ENCODE results near the gene RELN. TPM values are rescaled to one million over a fixed set of nuclear protein-coding genes. Genes with fewer than 3 reads are reported as not detected.
"Not testable (repeated sequence)": the region's sequence is repeated elsewhere in the genome, so short reads cannot be mapped to it uniquely, and the experiment has no call there.

Gene RELN
- total RNA-seq, 2 experiments from 2014 or later = not detected

GRCh38 chr7:103791894-103792293, 197.6 kb downstream of the RELN start:
- Mint-ChIP-seq H3K4me1 (no peaks in the 10 kb centered on the region), H3K4me3 (no peak overlapping the region), H3K27me3 (no peaks in the 10 kb centered on the region), H3K27ac (no peak overlapping the region), H3K36me3 (ENCODE audit: low read depth) (no peaks in the 10 kb centered on the region), H3K9me3 (no peaks in the 10 kb centered on the region)
- ChIA-PET POLR2A (no interaction called here), CTCF (no interaction called here)
- no peak for DNase-seq

- H3K9me3 Mint-ChIP-seq; H3K4me3 Mint-ChIP-seq; H3K27ac Mint-ChIP-seq; H3K4me1 Mint-ChIP-seq; DNase-seq; CTCF ChIA-PET; H3K27me3 Mint-ChIP-seq; H3K36me3 Mint-ChIP-seq (ENCODE audit: low read depth); POLR2A ChIA-PET: not testable (repeated sequence)
These were observed 202.4 kb downstream of the RELN start for GRCh38 chr7:103787041-103787440.

- H3K9me3 Mint-ChIP-seq = no peaks in the 10 kb centered on the region
- no peak overlapping the region for H3K27ac Mint-ChIP-seq
- POLR2A ChIA-PET = no interaction called here
- CTCF ChIA-PET = no interaction called here
- no peaks in the 10 kb centered on the region for H3K27me3 Mint-ChIP-seq
- H3K4me3 Mint-ChIP-seq = no peak overlapping the region
- H3K4me1 Mint-ChIP-seq = no peaks in the 10 kb centered on the region
- no peaks in the 10 kb centered on the region for H3K36me3 Mint-ChIP-seq (ENCODE audit: low read depth)
- no peak for DNase-seq
These were observed 204.7 kb downstream of the RELN start for GRCh38 chr7:103784646-103785286.

GRCh38 chr7:103781409-103781808, 208.0 kb downstream of the RELN start:
- DNase-seq = no peak
- no peak overlapping the region for H3K4me3 Mint-ChIP-seq
- H3K27me3 Mint-ChIP-seq = no peaks in the 10 kb centered on the region
- no peaks in the 10 kb centered on the region for H3K4me1 Mint-ChIP-seq
- CTCF ChIA-PET = no interaction called here
- no peak overlapping the region for H3K27ac Mint-ChIP-seq
- H3K36me3 Mint-ChIP-seq (ENCODE audit: low read depth) = no peaks in the 10 kb centered on the region
- H3K9me3 Mint-ChIP-seq = no peaks in the 10 kb centered on the region
- POLR2A ChIA-PET = no interaction called here

GRCh38 chr7:103780561-103780960, 208.9 kb downstream of the RELN start:
- H3K27me3 Mint-ChIP-seq; POLR2A ChIA-PET; CTCF ChIA-PET; H3K9me3 Mint-ChIP-seq; H3K36me3 Mint-ChIP-seq (ENCODE audit: low read depth); H3K4me3 Mint-ChIP-seq; DNase-seq; H3K27ac Mint-ChIP-seq; H3K4me1 Mint-ChIP-seq: not testable (repeated sequence)

- no peak overlapping the region for H3K27ac Mint-ChIP-seq
- no peak for DNase-seq
- POLR2A ChIA-PET = no interaction called here
- H3K9me3 Mint-ChIP-seq = no peaks in the 10 kb centered on the region
- H3K4me3 Mint-ChIP-seq = no peak overlapping the region
- H3K4me1 Mint-ChIP-seq = no peaks in the 10 kb centered on the region
- CTCF ChIA-PET = no interaction called here
- no peaks in the 10 kb centered on the region for H3K27me3 Mint-ChIP-seq
- H3K36me3 Mint-ChIP-seq (ENCODE audit: low read depth) = no peaks in the 10 kb centered on the region
These were observed 212.0 kb downstream of the RELN start for GRCh38 chr7:103777440-103777839.

- Mint-ChIP-seq H3K4me3 (no peak overlapping the region), H3K27ac (no peak overlapping the region), H3K36me3 (ENCODE audit: low read depth) (no peaks in the 10 kb centered on the region), H3K27me3 (no peaks in the 10 kb centered on the region), H3K4me1 (no peaks in the 10 kb centered on the region), H3K9me3 (no peaks in the 10 kb centered on the region)
- ChIA-PET POLR2A (no interaction called here), CTCF (no interaction called here)
- no peak for DNase-seq
These were observed 215.7 kb downstream of the RELN start for GRCh38 chr7:103773726-103774125.

- Mint-ChIP-seq H3K4me3 (no peak overlapping the region), H3K9me3 (no peaks in the 10 kb centered on the region), H3K36me3 (ENCODE audit: low read depth) (no peaks in the 10 kb centered on the region), H3K4me1 (no peaks in the 10 kb centered on the region), H3K27ac (no peak overlapping the region), H3K27me3 (peaks cover 4% of the 10 kb centered on the region)
- POLR2A ChIA-PET = no interaction called here
- DNase-seq = no peak
- CTCF ChIA-PET = no interaction called here
These were observed 217.2 kb downstream of the RELN start for GRCh38 chr7:103772171-103772773.

- no peaks in the 10 kb centered on the region for H3K9me3 Mint-ChIP-seq
- ChIA-PET CTCF (no interaction called here), POLR2A (no interaction called here)
- DNase-seq = no peak
- H3K4me1 Mint-ChIP-seq = no peaks in the 10 kb centered on the region
- H3K36me3 Mint-ChIP-seq (ENCODE audit: low read depth) = no peaks in the 10 kb centered on the region
- H3K27ac Mint-ChIP-seq = no peak overlapping the region
- no peak overlapping the region for H3K4me3 Mint-ChIP-seq
- H3K27me3 Mint-ChIP-seq = peaks cover 4% of the 10 kb centered on the region
These were observed 218.2 kb downstream of the RELN start for GRCh38 chr7:103771294-103771693.

GRCh38 chr7:103766660-103767059, 222.8 kb downstream of the RELN start:
- H3K4me1 Mint-ChIP-seq = no peaks in the 10 kb centered on the region
- no peak for DNase-seq
- H3K27me3 Mint-ChIP-seq = peaks cover 4% of the 10 kb centered on the region
- H3K27ac Mint-ChIP-seq = no peak overlapping the region
- ChIA-PET POLR2A (no interaction called here), CTCF (no interaction called here)
- H3K9me3 Mint-ChIP-seq = no peaks in the 10 kb centered on the region
- H3K36me3 Mint-ChIP-seq (ENCODE audit: low read depth) = no peaks in the 10 kb centered on the region
- H3K4me3 Mint-ChIP-seq = no peak overlapping the region

GRCh38 chr7:103765901-103766300, 223.6 kb downstream of the RELN start:
- Mint-ChIP-seq H3K27ac (no peak overlapping the region), H3K36me3 (ENCODE audit: low read depth) (no peaks in the 10 kb centered on the region), H3K9me3 (no peaks in the 10 kb centered on the region), H3K4me3 (no peak overlapping the region), H3K4me1 (no peaks in the 10 kb centered on the region), H3K27me3 (peaks cover 4% of the 10 kb centered on the region)
- POLR2A ChIA-PET = no interaction called here
- CTCF ChIA-PET = no interaction called here
- DNase-seq = no peak

GRCh38 chr7:103764901-103765300, 224.6 kb downstream of the RELN start:
- Mint-ChIP-seq H3K4me3 (no peak overlapping the region), H3K27me3 (peaks cover 4% of the 10 kb centered on the region), H3K36me3 (ENCODE audit: low read depth) (no peaks in the 10 kb centered on the region), H3K9me3 (no peaks in the 10 kb centered on the region), H3K27ac (no peak overlapping the region), H3K4me1 (no peaks in the 10 kb centered on the region)
- DNase-seq = no peak
- CTCF ChIA-PET = no interaction called here
- POLR2A ChIA-PET = no interaction called here

GRCh38 chr7:103762877-103763276, 226.6 kb downstream of the RELN start:
- Mint-ChIP-seq H3K4me3 (no peak overlapping the region), H3K36me3 (ENCODE audit: low read depth) (no peaks in the 10 kb centered on the region), H3K27ac (no peak overlapping the region), H3K27me3 (peaks cover 3% of the 10 kb centered on the region), H3K4me1 (no peaks in the 10 kb centered on the region), H3K9me3 (no peaks in the 10 kb centered on the region)
- POLR2A ChIA-PET = no interaction called here
- no peak for DNase-seq
- CTCF ChIA-PET = no interaction called here

- no peak for DNase-seq
- no peaks in the 10 kb centered on the region for H3K36me3 Mint-ChIP-seq (ENCODE audit: low read depth)
- no peak overlapping the region for H3K27ac Mint-ChIP-seq
- ChIA-PET CTCF (no interaction called here), POLR2A (no interaction called here)
- no peaks in the 10 kb centered on the region for H3K27me3 Mint-ChIP-seq
- H3K9me3 Mint-ChIP-seq = no peaks in the 10 kb centered on the region
- no peak overlapping the region for H3K4me3 Mint-ChIP-seq
- no peaks in the 10 kb centered on the region for H3K4me1 Mint-ChIP-seq
These were observed 227.2 kb downstream of the RELN start for GRCh38 chr7:103762065-103762760.

Data from activated CD4-positive, alpha-beta memory T cell treated with anti-CD3 and anti-CD28 coated beads, Interleukin-2, amount 10 ng/mL, durations not matched to agents 7 days and 5 days (primary cell).